Peyer's patch (tissue), 4 donors: ENCODE data around the gene MEF2C.
A peak's percentile ranks its signal among the peaks of the same experiment; 100 is the strongest.

Experiments used
- CTCF ChIP-seq, 6 experiments: fragments of 450-650 bp in 4 of 6; fragments of 200-600 bp in 2 of 6; sonication (generic) in 1 of 6; IDR thresholded peaks; one replicate each; pipeline ENCODE4 v1.5.1; 2017 to 2019; ENCODE audit warnings: antibody characterized with exemption in 6 of 6, mild to moderate bottlenecking in 3 of 6, moderate library complexity in 1 of 6
- POLR2A ChIP-seq, 2 donors: fragments of 450-650 bp; IDR thresholded peaks; one replicate each; pipeline ENCODE4 v1.5.1; 2017; ENCODE audit warnings: antibody characterized with exemption in 2 of 2, mild to moderate bottlenecking in 2 of 2, moderate library complexity in 2 of 2

- no peak for TF ChIP-seq CTCF (IDR thresholded peaks at IDR 0.05)
- peak in 1 of 2 donors; percentile 29 for TF ChIP-seq POLR2A (IDR thresholded peaks at IDR 0.05)
Observed at GRCh38 chr5:88826646-88827585, 56.1 kb downstream of the MEF2C start.
